Embryonic facial prominence (tissue), 1 donor: ENCODE data around the gene SLC25A17.

Experiments used
- DNase-seq: peaks from one replicate; pipeline ENCODE4 v3.0.0-alpha.2; 2016; ENCODE audit errors: extremely low spot score

Gene SLC25A17

DNA sequence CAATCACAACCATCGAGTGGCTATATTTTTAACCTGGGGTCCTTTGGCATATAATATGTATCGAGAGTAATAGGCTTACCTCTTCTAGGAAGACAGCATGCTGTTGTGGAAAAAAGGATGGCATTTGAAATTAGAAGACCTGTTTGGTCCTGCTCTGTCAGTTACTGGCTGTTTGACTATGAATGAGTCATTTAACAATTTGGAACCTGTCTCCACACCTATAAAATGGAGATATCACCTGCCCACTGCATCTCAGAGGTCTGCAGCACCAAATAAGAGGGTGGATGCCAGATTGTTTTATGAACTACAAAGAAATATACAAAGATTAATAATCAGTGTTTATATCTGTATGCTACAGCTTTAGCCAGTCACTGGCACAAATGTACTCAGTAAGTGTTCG is 60.8 kb downstream of the SLC25A17 start:
- DNase-seq: no peak

DNA sequence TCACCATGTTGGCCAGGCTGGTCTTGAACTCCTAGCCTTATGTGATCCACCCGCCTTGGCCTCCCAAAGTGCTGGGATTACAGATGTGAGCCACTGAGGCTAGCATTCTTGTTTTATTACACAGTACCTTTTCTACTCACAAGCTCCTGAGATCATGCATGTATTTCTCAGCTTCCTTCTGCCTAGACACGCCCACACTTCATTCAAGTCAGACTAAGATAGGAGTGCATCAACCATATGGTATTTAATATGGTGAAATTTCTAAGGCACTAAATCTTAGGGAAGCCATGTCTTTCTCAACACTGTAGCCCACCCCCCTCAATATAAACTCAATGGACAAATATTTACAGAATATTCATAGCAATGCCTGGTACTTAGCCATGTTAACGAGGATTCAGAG is 62.1 kb downstream of the SLC25A17 start:
- no peak for DNase-seq

- no peak for DNase-seq
Observed at GRCh38 chr22:40753114-40753513, 66.0 kb downstream of the SLC25A17 start.

GRCh38 chr22:40751250-40751649 is 67.9 kb downstream of the SLC25A17 start:
- no peak for DNase-seq

GRCh38 chr22:40749829-40750228 is 69.3 kb downstream of the SLC25A17 start:
- no peak for DNase-seq

GRCh38 chr22:40748388-40749355 is 70.5 kb downstream of the SLC25A17 start:
- DNase-seq: no peak

DNA sequence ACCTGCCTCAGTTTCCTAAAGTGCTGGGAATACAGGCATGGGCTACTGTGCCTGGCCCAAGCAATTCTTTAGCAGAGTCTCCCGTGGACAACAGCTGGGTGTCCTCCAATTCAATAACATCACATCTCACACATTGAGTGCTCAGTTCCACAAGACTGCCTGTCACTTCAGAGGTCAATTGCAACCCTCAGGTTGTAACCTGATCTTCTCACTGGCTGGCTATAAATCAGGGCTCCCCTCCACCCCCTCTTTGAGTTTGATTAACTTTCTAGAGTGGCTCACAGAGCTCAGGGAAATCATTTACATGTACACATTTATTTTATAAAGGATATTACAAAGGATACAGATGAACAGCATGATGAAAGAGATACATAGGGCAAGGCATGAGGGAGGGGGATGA is 71.8 kb downstream of the SLC25A17 start:
- no peak for DNase-seq

DNA sequence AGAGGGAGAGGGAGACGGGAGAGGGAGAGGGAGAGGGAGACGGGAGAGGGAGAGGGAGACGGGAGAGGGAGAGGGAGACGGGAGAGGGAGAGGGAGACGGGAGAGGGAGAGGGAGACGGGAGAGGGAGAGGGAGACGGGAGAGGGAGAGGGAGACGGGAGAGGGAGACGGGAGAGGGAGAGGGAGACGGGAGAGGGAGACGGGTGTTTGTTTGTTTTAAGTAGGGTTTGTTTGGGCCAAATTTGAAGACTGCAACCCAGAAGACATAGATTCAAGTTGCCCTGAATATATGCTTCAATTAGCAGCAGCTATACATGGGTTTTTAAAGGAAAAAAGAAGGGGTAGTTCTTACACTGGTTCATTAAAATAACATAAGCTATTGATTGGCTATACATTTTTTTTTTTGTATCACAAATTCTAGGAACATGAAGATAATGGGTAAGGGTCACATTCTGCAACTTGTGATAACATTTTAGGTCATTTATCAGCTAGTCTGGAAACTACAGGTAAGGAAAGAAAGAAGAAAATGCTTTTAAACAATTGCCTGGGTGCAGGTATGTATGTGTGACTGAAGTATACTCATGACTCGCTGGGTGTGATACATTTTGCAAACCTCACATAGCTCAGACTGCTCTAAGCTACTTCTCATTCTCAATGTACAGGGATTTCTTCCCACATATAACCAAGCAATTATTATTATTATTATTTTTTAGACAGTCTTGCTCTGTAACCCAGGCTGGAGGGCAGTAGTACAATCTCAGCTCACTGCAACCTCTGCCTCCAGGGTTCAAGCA is 72.5 kb downstream of the SLC25A17 start:
- no peak for DNase-seq

DNA sequence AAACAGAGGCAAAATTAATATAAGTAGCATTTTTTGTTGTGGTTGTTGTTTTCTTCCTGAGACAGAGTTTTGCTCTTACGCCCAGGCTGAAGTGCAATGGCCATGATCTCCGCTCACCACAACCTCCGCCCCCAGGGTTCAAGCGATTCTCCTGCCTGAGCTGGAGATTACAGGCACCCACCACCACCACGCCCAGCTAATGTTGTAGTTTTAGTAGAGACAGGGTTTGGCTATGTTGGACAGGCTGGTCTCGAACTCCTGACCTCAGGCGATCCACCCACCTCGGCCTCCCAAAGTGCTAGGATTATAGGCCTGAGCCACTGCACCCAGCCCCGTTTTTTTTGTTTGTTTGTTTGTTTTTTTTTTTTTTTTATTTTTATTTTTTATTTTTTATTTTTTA is 75.4 kb downstream of the SLC25A17 start:
- DNase-seq: no peak

- no peak for DNase-seq
Observed at GRCh38 chr22:40741116-40741515, 78.0 kb downstream of the SLC25A17 start.

GRCh38 chr22:40739721-40740120 is 79.4 kb downstream of the SLC25A17 start:
- DNase-seq: no peak

GRCh38 chr22:40733919-40734318 is 85.2 kb downstream of the SLC25A17 start:
- DNase-seq: no peak

DNA sequence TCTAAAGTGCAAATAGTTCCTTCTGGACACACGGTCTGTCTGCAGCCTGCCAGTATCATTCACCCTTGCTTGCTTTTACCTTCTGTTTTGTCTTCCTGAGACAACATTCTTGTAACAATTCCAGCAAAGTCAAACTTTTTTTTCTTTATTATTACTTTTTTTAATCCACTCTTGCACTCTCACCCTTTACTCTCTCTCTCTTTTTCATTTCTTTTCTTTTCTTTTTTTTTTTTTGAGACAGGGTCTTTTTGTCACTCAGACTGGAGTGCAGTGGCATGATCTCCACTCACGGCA is 86.2 kb downstream of the SLC25A17 start:
- no peak for DNase-seq

DNA sequence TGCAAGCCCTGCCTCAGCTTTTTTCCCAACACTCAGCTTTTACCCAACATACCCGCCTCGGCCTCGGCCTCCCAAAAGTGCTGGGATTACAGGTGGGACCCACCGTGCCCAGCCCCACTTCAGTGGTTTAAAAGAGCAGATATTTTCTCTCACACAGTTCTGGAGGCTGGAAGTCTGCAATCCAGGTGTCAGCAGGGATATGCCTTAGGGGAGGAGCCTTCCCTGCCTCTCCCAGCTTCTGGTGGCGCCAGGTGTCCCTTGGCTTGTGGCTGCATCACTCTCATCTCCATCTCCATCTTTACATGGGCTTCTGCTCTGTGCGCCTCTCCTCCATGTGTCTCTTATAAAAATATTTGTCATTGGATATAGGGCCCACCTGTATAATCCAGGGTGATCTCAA is 89.9 kb downstream of the SLC25A17 start:
- no peak for DNase-seq

GRCh38 chr22:40728731-40729189 is 90.4 kb downstream of the SLC25A17 start:
- DNase-seq: no peak

DNA sequence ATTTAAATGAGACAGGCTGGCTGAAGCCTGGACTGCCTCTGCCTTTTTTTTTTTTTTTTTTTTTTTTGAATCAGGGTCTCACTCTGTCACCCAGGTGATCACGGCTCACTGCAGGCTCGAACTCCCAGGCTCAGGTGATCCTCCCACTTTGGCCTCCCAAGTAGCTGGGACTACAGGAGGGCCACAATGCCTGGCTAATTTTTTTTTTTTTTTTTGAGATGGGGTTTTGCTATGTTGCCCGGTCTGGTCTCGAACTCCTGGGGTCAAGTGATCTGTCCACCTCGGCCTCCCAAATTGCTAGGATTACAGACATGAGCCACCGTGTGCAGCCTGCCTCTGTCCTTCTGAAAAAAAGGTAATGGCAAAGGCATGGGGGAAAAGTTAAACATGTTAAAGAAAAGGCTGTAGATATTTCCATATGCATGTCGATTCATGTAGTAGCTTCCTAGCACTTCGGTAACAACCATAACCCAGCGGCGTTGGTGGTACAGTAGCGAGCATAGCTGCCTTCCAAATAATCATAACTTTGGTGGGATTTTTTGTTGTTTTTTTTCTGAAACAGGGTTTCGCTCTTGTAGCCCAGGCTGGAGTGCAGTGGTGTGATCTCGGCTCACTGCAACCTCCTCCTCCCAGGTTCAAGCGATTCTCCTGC is 91.1 kb downstream of the SLC25A17 start:
- no peak for DNase-seq

DNA sequence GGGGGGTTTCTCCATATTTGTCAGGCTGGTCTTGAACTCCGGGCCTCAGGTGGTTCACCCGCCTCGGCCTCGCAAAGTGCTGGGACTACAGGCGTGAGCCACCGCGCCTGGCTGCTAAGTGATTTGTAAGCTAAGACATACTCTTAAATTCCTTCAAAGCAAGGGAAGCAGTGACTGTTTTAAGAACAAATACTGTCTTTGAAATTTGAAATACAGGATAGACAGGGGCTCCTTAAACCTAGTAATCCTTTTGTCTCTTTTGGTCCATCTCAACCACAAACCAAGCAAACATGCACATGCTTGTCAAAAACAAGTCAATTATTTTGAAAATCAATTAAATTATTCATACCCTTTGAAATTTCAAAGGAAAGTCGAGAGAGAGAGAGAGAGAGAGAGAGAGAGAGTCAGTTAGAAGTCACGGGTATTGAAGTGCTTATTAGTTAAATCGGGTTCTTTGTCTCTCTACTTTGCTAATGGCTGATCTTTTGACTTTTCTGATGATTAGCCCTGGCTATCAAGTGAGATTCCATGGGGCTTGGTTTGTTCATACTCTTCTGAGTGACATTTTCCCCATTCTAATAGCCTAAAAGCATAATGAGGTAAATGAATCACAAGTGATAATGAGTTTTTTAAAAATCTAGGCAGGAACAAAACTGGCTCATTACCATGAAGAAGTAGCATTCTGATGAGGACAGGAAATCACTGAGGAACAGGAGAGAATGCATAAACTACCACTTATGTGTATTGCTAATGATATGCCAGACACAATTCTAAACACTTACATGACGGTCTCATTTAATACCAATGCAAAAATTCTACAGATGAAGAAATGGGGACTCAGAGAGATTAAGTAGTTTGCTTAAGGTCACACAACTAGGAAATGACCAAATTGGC is 91.8 kb downstream of the SLC25A17 start:
- DNase-seq: no peak

GRCh38 chr22:40726514-40726913 is 92.6 kb downstream of the SLC25A17 start:
- no peak for DNase-seq

GRCh38 chr22:40723396-40723933 is 95.7 kb downstream of the SLC25A17 start:
- DNase-seq: no peak

DNA sequence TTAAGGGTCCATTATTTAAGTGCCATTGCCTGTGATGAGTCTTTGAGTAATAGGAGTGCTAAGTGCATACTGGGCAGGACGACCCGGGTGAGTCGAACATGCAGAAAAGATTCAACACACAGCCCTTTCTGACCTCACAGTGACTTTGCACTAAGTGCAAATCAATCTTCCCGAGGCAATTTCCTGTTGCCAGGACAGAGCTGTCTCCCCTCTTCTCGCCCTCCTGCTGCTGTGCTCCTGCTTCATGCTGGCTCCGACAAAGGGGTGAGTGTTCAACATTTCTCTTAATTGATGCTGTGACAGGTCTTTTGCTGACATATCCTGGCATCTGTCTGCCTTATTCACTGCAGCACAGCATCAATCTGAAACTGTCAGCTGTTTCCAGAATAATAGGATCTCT is 97.9 kb downstream of the SLC25A17 start:
- no peak for DNase-seq
